Measurements from ENCODE around the gene GDF11. TPM values are rescaled to one million over a fixed set of nuclear protein-coding genes. Genes with fewer than 3 reads are reported as not detected.

The GDF11 gene
- total RNA-seq, 1 donor from 2014 or later, result 66.6 TPM

GRCh38 chr12:55736780-55737580 is 5.9 kb upstream of the GDF11 start:
- Mint-ChIP-seq H3K27me3 (ENCODE audit: low read depth) (no peaks in the 10 kb centered on the region), H3K36me3 (ENCODE audit: low read depth) (no peaks in the 10 kb centered on the region), H3K4me1 (peaks cover 34% of the 10 kb centered on the region), H3K9me3 (no peaks in the 10 kb centered on the region), H3K4me3 (peak overlapping the region; percentile 88), H3K27ac (ENCODE audit: unreplicated experiment) (peak overlapping the region; percentile 97)
- TF ChIP-seq, protein P1, sequence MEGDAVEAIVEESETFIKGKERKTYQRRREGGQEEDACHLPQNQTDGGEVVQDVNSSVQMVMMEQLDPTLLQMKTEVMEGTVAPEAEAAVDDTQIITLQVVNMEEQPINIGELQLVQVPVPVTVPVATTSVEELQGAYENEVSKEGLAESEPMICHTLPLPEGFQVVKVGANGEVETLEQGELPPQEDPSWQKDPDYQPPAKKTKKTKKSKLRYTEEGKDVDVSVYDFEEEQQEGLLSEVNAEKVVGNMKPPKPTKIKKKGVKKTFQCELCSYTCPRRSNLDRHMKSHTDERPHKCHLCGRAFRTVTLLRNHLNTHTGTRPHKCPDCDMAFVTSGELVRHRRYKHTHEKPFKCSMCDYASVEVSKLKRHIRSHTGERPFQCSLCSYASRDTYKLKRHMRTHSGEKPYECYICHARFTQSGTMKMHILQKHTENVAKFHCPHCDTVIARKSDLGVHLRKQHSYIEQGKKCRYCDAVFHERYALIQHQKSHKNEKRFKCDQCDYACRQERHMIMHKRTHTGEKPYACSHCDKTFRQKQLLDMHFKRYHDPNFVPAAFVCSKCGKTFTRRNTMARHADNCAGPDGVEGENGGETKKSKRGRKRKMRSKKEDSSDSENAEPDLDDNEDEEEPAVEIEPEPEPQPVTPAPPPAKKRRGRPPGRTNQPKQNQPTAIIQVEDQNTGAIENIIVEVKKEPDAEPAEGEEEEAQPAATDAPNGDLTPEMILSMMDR (conservative IDR thresholded peaks at IDR 0.05), result peak; percentile 70
- peak; percentile 56 for DNase-seq (ENCODE audit: low read depth, low spot score)

GRCh38 chr12:55737581-55738122 is 5.3 kb upstream of the GDF11 start:
- Mint-ChIP-seq H3K4me1 (peaks cover 41% of the 10 kb centered on the region), H3K9me3 (no peaks in the 10 kb centered on the region), H3K4me3 (peak overlapping the region; percentile 88), H3K27me3 (ENCODE audit: low read depth) (no peaks in the 10 kb centered on the region), H3K27ac (ENCODE audit: unreplicated experiment) (peak overlapping the region; percentile 97), H3K36me3 (ENCODE audit: low read depth) (no peaks in the 10 kb centered on the region)
- no peak for DNase-seq (ENCODE audit: low read depth, low spot score)
- TF ChIP-seq, protein P1 (conservative IDR thresholded peaks at IDR 0.05), result no peak

GRCh38 chr12:55738123-55739024 is 4.5 kb upstream of the GDF11 start:
- Mint-ChIP-seq H3K27ac (ENCODE audit: unreplicated experiment) (peak overlapping the region; percentile 87), H3K4me3 (peak overlapping the region; percentile 88), H3K27me3 (ENCODE audit: low read depth) (no peaks in the 10 kb centered on the region), H3K4me1 (peaks cover 43% of the 10 kb centered on the region), H3K9me3 (no peaks in the 10 kb centered on the region), H3K36me3 (ENCODE audit: low read depth) (no peaks in the 10 kb centered on the region)
- TF ChIP-seq, protein P1 (conservative IDR thresholded peaks at IDR 0.05), result peak; percentile 96
- DNase-seq (ENCODE audit: low read depth, low spot score), result peak; percentile 92

DNA sequence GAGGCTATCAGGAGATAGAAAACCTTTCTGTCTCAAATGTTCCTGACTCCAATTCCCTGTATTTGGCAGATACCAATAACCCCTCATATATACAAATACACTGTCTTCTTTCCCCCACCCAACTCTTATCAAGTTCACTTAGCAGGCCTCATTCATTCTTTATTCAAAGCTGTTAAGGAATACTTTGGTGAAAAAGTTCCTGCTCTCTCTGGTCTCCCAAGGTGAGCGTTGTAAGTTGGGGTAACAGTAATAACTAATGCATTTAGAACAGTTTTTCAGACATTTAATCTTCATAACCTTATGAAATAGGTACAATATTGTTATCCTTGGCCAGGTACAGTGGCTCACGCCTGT is 3.9 kb upstream of the GDF11 start:
- no peak for DNase-seq (ENCODE audit: low read depth, low spot score)
- Mint-ChIP-seq H3K4me1 (peaks cover 43% of the 10 kb centered on the region), H3K27me3 (ENCODE audit: low read depth) (no peaks in the 10 kb centered on the region), H3K27ac (ENCODE audit: unreplicated experiment) (no peak overlapping the region), H3K36me3 (ENCODE audit: low read depth) (no peaks in the 10 kb centered on the region), H3K9me3 (no peaks in the 10 kb centered on the region), H3K4me3 (peak overlapping the region; percentile 88)
- TF ChIP-seq, protein P1 (conservative IDR thresholded peaks at IDR 0.05), result no peak

- H3K4me3 Mint-ChIP-seq, result peak overlapping the region; percentile 93
- no peaks in the 10 kb centered on the region for H3K36me3 Mint-ChIP-seq (ENCODE audit: low read depth)
- H3K9me3 Mint-ChIP-seq, result no peaks in the 10 kb centered on the region
- TF ChIP-seq, protein P1 (conservative IDR thresholded peaks at IDR 0.05), result no peak
- DNase-seq (ENCODE audit: low read depth, low spot score), result no peak
- peak overlapping the region; percentile 99 for H3K27ac Mint-ChIP-seq (ENCODE audit: unreplicated experiment)
- peaks cover 59% of the 10 kb centered on the region for H3K4me1 Mint-ChIP-seq
- H3K27me3 Mint-ChIP-seq (ENCODE audit: low read depth), result no peaks in the 10 kb centered on the region
Measured at GRCh38 chr12:55741931-55742680, 816 bp upstream of the GDF11 start.

All from neural crest cell (in vitro differentiated cells).